ENCODE results near the gene ECPAS. TPM values are rescaled to one million over a fixed set of nuclear protein-coding genes. Genes with fewer than 3 reads are reported as not detected.
"Not testable (repeated sequence)": the region's sequence is repeated elsewhere in the genome, so short reads cannot be mapped to it uniquely, and the experiment has no call there.

Gene ECPAS
- total RNA-seq, 1 donor from 2014 or later, result 95.0 TPM

GRCh38 chr9:111423389-111423788, 60.8 kb downstream of the ECPAS start:
- FAIRE-seq (no peak), DNase-seq (ENCODE audit: low spot score in 2 of 2) (no peak)

- DNase-seq (ENCODE audit: low spot score in 2 of 2) (no peak), FAIRE-seq (no peak)
Measured at GRCh38 chr9:111414406-111414805, 69.8 kb downstream of the ECPAS start.

GRCh38 chr9:111413996-111414395, 70.2 kb downstream of the ECPAS start:
- FAIRE-seq, result no peak

GRCh38 chr9:111412280-111412679, 71.9 kb downstream of the ECPAS start:
- peak in 1 of 2 donors; percentile 5 for DNase-seq (ENCODE audit: low spot score in 2 of 2)
- FAIRE-seq, result peak; percentile 84

More at GRCh38 chr9:111413996-111414395, 70.2 kb downstream of the ECPAS start:
- DNase-seq (ENCODE audit: low spot score in 2 of 2), result no peak

GRCh38 chr9:111411266-111411665, 72.9 kb downstream of the ECPAS start:
- no peak for DNase-seq (ENCODE audit: low spot score in 2 of 2)
- no peak for FAIRE-seq

GRCh38 chr9:111407813-111408212, 76.4 kb downstream of the ECPAS start:
- FAIRE-seq, result no peak
- DNase-seq (ENCODE audit: low spot score in 2 of 2), result no peak

GRCh38 chr9:111405701-111406100, 78.5 kb downstream of the ECPAS start:
- FAIRE-seq (no peak), DNase-seq (ENCODE audit: low spot score in 2 of 2) (no peak)

- FAIRE-seq, result not testable (repeated sequence)
Measured at GRCh38 chr9:111401486-111401885, 82.7 kb downstream of the ECPAS start.

GRCh38 chr9:111400564-111400898, 83.7 kb downstream of the ECPAS start:
- no peak for DNase-seq (ENCODE audit: low spot score in 2 of 2)
- no peak for FAIRE-seq

More at GRCh38 chr9:111401486-111401885, 82.7 kb downstream of the ECPAS start:
- DNase-seq (ENCODE audit: low spot score in 2 of 2), result not testable (repeated sequence)

- FAIRE-seq, result no peak
- no peak for DNase-seq (ENCODE audit: low spot score in 2 of 2)
Measured at GRCh38 chr9:111399772-111400563, 84.2 kb downstream of the ECPAS start.

GRCh38 chr9:111399211-111399739, 84.9 kb downstream of the ECPAS start:
- FAIRE-seq (no peak), DNase-seq (ENCODE audit: low spot score in 2 of 2) (no peak)

GRCh38 chr9:111393971-111394370, 90.2 kb downstream of the ECPAS start:
- FAIRE-seq, result no peak
- no peak for DNase-seq (ENCODE audit: low spot score in 2 of 2)

GRCh38 chr9:111389406-111389805, 94.8 kb downstream of the ECPAS start:
- DNase-seq (ENCODE audit: low spot score in 2 of 2), result no peak
- no peak for FAIRE-seq

GRCh38 chr9:111386386-111386785, 97.8 kb downstream of the ECPAS start:
- FAIRE-seq (no peak), DNase-seq (ENCODE audit: low spot score in 2 of 2) (no peak)

GRCh38 chr9:111381006-111381405, 103.2 kb downstream of the ECPAS start:
- no peak for FAIRE-seq
- no peak for DNase-seq (ENCODE audit: low spot score in 2 of 2)

- DNase-seq (ENCODE audit: low spot score in 2 of 2) (no peak), FAIRE-seq (no peak)
Measured at GRCh38 chr9:111375817-111376564, 108.2 kb downstream of the ECPAS start.

GRCh38 chr9:111375062-111375461, 109.1 kb downstream of the ECPAS start:
- no peak for FAIRE-seq
- DNase-seq (ENCODE audit: low spot score in 2 of 2), result no peak

GRCh38 chr9:111372297-111372696, 111.9 kb downstream of the ECPAS start:
- FAIRE-seq, result no peak
- no peak for DNase-seq (ENCODE audit: low spot score in 2 of 2)

GRCh38 chr9:111366978-111367377, 117.2 kb downstream of the ECPAS start:
- DNase-seq (ENCODE audit: low spot score in 2 of 2) (no peak), FAIRE-seq (no peak)

- DNase-seq (ENCODE audit: low spot score in 2 of 2) (no peak), FAIRE-seq (no peak)
Measured at GRCh38 chr9:111362526-111362925, 121.7 kb downstream of the ECPAS start.

GRCh38 chr9:111360881-111361280, 123.3 kb downstream of the ECPAS start:
- DNase-seq (ENCODE audit: low spot score in 2 of 2), result no peak
- FAIRE-seq, result no peak
